ENCODE measurements around the gene CRYL1.

- TF ChIP-seq RAD51 (IDR thresholded peaks at IDR 0.05; ENCODE audit: borderline replicate concordance, low read depth) (no peak), ARNT (IDR thresholded peaks at IDR 0.05) (no peak), CTCF (IDR thresholded peaks at IDR 0.05 in 2 of 3, conservative IDR thresholded peaks at IDR 0.05 in 1 of 3; ENCODE audit: insufficient read depth in 2 of 3, low read depth in 1 of 3, low read length in 3 of 3) (no peak), FOXK1 (CRISPR knock-in tag; IDR thresholded peaks at IDR 0.05; ENCODE audit: borderline replicate concordance) (no peak), MXI1 (IDR thresholded peaks at IDR 0.05; ENCODE audit: low read depth, low read length) (no peak), ELF1 (tag; IDR thresholded peaks at IDR 0.05) (no peak), NFYB (IDR thresholded peaks at IDR 0.05; ENCODE audit: extremely low read depth, insufficient read length) (no peak), CHD7 (IDR thresholded peaks at IDR 0.05; ENCODE audit: low read depth, low read length) (no peak), RBM39 (optimal IDR thresholded peaks at IDR 0.05; ENCODE audit: low read depth, low read length) (no peak), MAFG (tag; conservative IDR thresholded peaks at IDR 0.05) (no peak), NR3C1 (CRISPR knock-in tag; IDR thresholded peaks at IDR 0.05) (no peak)
Observed at GRCh38 chr13:20482787-20483186, 42.9 kb downstream of the CRYL1 start.

Data from K562 (cell line).